ENCODE data around the gene IGSF9B. TPM values are rescaled to one million over a fixed set of nuclear protein-coding genes. Genes with fewer than 3 reads are reported as not detected.

Gene IGSF9B
- total RNA-seq, 1 donor from 2014 or later, result 73.6 TPM

DNA sequence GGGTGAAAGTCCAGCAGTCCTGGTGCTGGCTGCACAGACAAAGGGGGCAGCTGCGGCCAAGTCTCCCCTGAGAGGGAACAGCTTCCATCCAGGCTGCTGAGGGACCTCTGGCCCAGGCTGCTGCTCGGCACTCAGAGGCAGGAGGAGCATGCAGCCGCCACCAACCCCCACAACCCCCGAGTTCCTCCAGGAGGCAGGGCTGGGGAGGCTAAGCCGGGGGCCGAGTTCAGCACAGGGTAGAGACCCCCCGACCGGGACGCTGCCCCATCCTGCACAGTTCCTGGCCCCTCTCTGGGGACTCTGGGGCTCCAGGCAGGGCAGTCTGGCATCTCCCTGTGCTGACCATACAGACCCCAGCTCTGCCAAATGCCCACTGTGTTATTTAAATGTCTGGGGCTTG lies 20.2 kb downstream of the IGSF9B start:
- Mint-ChIP-seq H3K4me3 (no peak overlapping the region), H3K27ac (no peak overlapping the region), H3K9me3 (no peaks in the 10 kb centered on the region), H3K4me1 (ENCODE audit: low read depth) (peaks cover 37% of the 10 kb centered on the region), H3K27me3 (ENCODE audit: insufficient read depth) (no peaks in the 10 kb centered on the region), H3K36me3 (ENCODE audit: low read depth) (peaks cover 57% of the 10 kb centered on the region)
- DNase-seq (ENCODE audit: low spot score), result no peak
- intact Hi-C loops (cut with micrococcal nuclease), result no loop called here

DNA sequence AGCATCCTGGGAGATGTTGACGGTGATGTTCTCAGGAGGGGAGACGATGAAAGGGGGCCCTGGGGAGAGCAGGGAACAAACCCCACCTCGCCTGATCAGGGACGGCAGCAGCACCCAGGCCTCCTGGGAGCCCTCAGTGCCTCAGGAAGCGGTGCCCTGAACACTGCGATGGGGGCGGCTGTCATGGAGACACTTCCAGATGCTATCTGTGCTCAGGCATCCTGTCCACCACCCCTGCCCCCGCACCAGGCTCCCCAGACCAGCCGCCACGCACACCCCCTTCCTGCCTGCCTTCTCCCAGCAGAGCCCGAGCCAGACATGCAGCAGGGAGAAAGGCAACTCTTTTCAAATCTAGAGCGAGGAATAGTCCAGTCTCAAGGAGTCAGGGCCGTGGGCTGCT lies 20.6 kb downstream of the IGSF9B start:
- Mint-ChIP-seq H3K27ac (no peak overlapping the region), H3K4me1 (ENCODE audit: low read depth) (peaks cover 34% of the 10 kb centered on the region), H3K27me3 (ENCODE audit: insufficient read depth) (no peaks in the 10 kb centered on the region), H3K4me3 (no peak overlapping the region), H3K9me3 (no peaks in the 10 kb centered on the region), H3K36me3 (ENCODE audit: low read depth) (peaks cover 55% of the 10 kb centered on the region)
- intact Hi-C loops (cut with micrococcal nuclease), result no loop called here
- no peak for DNase-seq (ENCODE audit: low spot score)

GRCh38 chr11:133935551-133935910 lies 21.2 kb downstream of the IGSF9B start:
- Mint-ChIP-seq H3K27me3 (ENCODE audit: insufficient read depth) (no peaks in the 10 kb centered on the region), H3K36me3 (ENCODE audit: low read depth) (peaks cover 52% of the 10 kb centered on the region), H3K27ac (no peak overlapping the region), H3K4me3 (no peak overlapping the region), H3K4me1 (ENCODE audit: low read depth) (peaks cover 32% of the 10 kb centered on the region), H3K9me3 (no peaks in the 10 kb centered on the region)
- no peak for DNase-seq (ENCODE audit: low spot score)
- intact Hi-C loops (cut with micrococcal nuclease), result no loop called here

GRCh38 chr11:133934599-133935550 lies 21.9 kb downstream of the IGSF9B start:
- H3K27me3 Mint-ChIP-seq (ENCODE audit: insufficient read depth), result no peaks in the 10 kb centered on the region
- intact Hi-C loops (cut with micrococcal nuclease), result no loop called here
- peaks cover 51% of the 10 kb centered on the region for H3K36me3 Mint-ChIP-seq (ENCODE audit: low read depth)
- peaks cover 35% of the 10 kb centered on the region for H3K4me1 Mint-ChIP-seq (ENCODE audit: low read depth)
- H3K4me3 Mint-ChIP-seq, result no peak overlapping the region
- no peak for DNase-seq (ENCODE audit: low spot score)
- no peaks in the 10 kb centered on the region for H3K9me3 Mint-ChIP-seq
- no peak overlapping the region for H3K27ac Mint-ChIP-seq

GRCh38 chr11:133934096-133934495 lies 22.7 kb downstream of the IGSF9B start:
- no peak overlapping the region for H3K27ac Mint-ChIP-seq
- no peak overlapping the region for H3K4me3 Mint-ChIP-seq
- peaks cover 50% of the 10 kb centered on the region for H3K36me3 Mint-ChIP-seq (ENCODE audit: low read depth)
- intact Hi-C loops (cut with micrococcal nuclease), result no loop called here
- no peaks in the 10 kb centered on the region for H3K9me3 Mint-ChIP-seq
- DNase-seq (ENCODE audit: low spot score), result no peak
- no peaks in the 10 kb centered on the region for H3K27me3 Mint-ChIP-seq (ENCODE audit: insufficient read depth)
- peaks cover 36% of the 10 kb centered on the region for H3K4me1 Mint-ChIP-seq (ENCODE audit: low read depth)

DNA sequence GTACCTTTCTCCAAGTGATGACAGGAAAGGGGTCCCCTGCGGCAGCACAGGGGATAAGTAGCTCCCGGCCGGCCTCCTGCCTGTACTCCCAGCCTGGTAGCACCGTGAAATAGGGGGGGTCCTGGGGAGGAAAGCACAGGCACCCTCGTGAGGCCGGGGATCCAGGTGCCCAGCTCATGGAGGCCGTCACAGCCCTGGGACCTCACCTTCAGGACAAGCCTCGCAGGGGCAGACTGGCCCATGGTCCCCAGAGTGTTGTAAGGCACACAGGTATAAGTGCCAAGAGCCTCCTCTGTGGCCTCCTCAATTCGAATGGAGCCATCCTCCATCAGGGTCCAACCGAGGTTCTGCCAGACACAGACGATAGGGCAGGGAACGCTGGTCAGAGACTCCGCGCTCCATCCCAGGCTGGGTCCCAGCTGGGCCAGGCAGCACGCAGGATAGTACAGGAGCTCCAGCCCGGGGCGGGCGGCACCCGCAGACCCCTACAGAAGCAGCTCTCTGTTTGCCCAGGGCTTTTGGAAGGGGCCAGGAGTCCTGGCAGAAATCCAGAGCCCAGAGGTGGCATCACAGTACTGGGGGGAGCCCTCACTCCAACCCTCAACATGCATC lies 25.2 kb downstream of the IGSF9B start:
- no peak for DNase-seq (ENCODE audit: low spot score)

GRCh38 chr11:133930767-133931448 lies 25.9 kb downstream of the IGSF9B start:
- peaks cover 42% of the 10 kb centered on the region for H3K36me3 Mint-ChIP-seq (ENCODE audit: low read depth)
- H3K4me1 Mint-ChIP-seq (ENCODE audit: low read depth), result peaks cover 45% of the 10 kb centered on the region
- no peak for DNase-seq (ENCODE audit: low spot score)
- no peak overlapping the region for H3K4me3 Mint-ChIP-seq
- intact Hi-C loops (cut with micrococcal nuclease), result no loop called here
- H3K27me3 Mint-ChIP-seq (ENCODE audit: insufficient read depth), result no peaks in the 10 kb centered on the region
- H3K9me3 Mint-ChIP-seq, result no peaks in the 10 kb centered on the region
- peak overlapping the region; percentile 18 for H3K27ac Mint-ChIP-seq

More for the DNA sequence above, 25.2 kb downstream of the IGSF9B start:
- Mint-ChIP-seq H3K4me1 (ENCODE audit: low read depth) (peaks cover 45% of the 10 kb centered on the region), H3K36me3 (ENCODE audit: low read depth) (peaks cover 43% of the 10 kb centered on the region), H3K27ac (peak overlapping the region; percentile 64), H3K27me3 (ENCODE audit: insufficient read depth) (no peaks in the 10 kb centered on the region), H3K9me3 (no peaks in the 10 kb centered on the region), H3K4me3 (no peak overlapping the region)
- intact Hi-C loops (cut with micrococcal nuclease), result no loop called here

- Mint-ChIP-seq H3K9me3 (no peaks in the 10 kb centered on the region), H3K36me3 (ENCODE audit: low read depth) (peaks cover 44% of the 10 kb centered on the region), H3K4me3 (no peak overlapping the region), H3K4me1 (ENCODE audit: low read depth) (peaks cover 45% of the 10 kb centered on the region), H3K27ac (peak overlapping the region; percentile 80), H3K27me3 (ENCODE audit: insufficient read depth) (no peaks in the 10 kb centered on the region)
- no peak for DNase-seq (ENCODE audit: low spot score)
- intact Hi-C loops (cut with micrococcal nuclease), result no loop called here
These were observed 26.6 kb downstream of the IGSF9B start for GRCh38 chr11:133930053-133930766.

- Mint-ChIP-seq H3K4me3 (peak overlapping the region; percentile 47), H3K9me3 (no peaks in the 10 kb centered on the region), H3K36me3 (ENCODE audit: low read depth) (peaks cover 37% of the 10 kb centered on the region), H3K27ac (peak overlapping the region; percentile 80), H3K27me3 (ENCODE audit: insufficient read depth) (no peaks in the 10 kb centered on the region), H3K4me1 (ENCODE audit: low read depth) (peaks cover 38% of the 10 kb centered on the region)
- intact Hi-C loops (cut with micrococcal nuclease), result loop anchor here (2.0 kb wide), 1 partner anchor 323 kb away; the partner anchor contains the start of genes ACAD8 and THYN1
- DNase-seq (ENCODE audit: low spot score), result no peak
These were observed 27.2 kb downstream of the IGSF9B start for GRCh38 chr11:133929401-133930052.

GRCh38 chr11:133928628-133929059 lies 28.1 kb downstream of the IGSF9B start:
- peak overlapping the region; percentile 80 for H3K27ac Mint-ChIP-seq
- peaks cover 41% of the 10 kb centered on the region for H3K36me3 Mint-ChIP-seq (ENCODE audit: low read depth)

GRCh38 chr11:133927690-133928627 lies 28.8 kb downstream of the IGSF9B start:
- no peaks in the 10 kb centered on the region for H3K27me3 Mint-ChIP-seq (ENCODE audit: insufficient read depth)
- H3K4me1 Mint-ChIP-seq (ENCODE audit: low read depth), result peaks cover 31% of the 10 kb centered on the region
- H3K4me3 Mint-ChIP-seq, result peak overlapping the region; percentile 79
- H3K9me3 Mint-ChIP-seq, result no peaks in the 10 kb centered on the region
- peak; percentile 59 for DNase-seq (ENCODE audit: low spot score)
- H3K36me3 Mint-ChIP-seq (ENCODE audit: low read depth), result peaks cover 38% of the 10 kb centered on the region
- intact Hi-C loops (cut with micrococcal nuclease), result loop anchor here (1.0 to 2.0 kb wide), 10 partner anchors 17 to 403 kb away; partner anchors contain the start of genes ACAD8, GLB1L2, JAM3 and THYN1
- H3K27ac Mint-ChIP-seq, result peak overlapping the region; percentile 80

More at GRCh38 chr11:133928628-133929059, 28.1 kb downstream of the IGSF9B start:
- Mint-ChIP-seq H3K4me3 (peak overlapping the region; percentile 79), H3K9me3 (no peaks in the 10 kb centered on the region), H3K27me3 (ENCODE audit: insufficient read depth) (no peaks in the 10 kb centered on the region), H3K4me1 (ENCODE audit: low read depth) (peaks cover 36% of the 10 kb centered on the region)
- intact Hi-C loops (cut with micrococcal nuclease), result loop anchor here (1.0 to 2.0 kb wide), 7 partner anchors 17 to 403 kb away; partner anchors contain the start of genes ACAD8, GLB1L2, JAM3 and THYN1
- DNase-seq (ENCODE audit: low spot score), result peak; percentile 61

Data from activated T-helper 1 cell treated with anti-CD3 and anti-CD28 coated beads, Interleukin-12 subunit alpha, Interleukin-12 subunit beta, Interleukin-2, Interleukin-4 antibody, amounts not matched to agents 30 ng/mL and 10 ng/mL and 1 ng/mL, durations not matched to agents 14 hours and 24 hours and 36 hours (primary cell).